ENCODE data around the gene CFAP46.

GRCh38 chr10:132861884-132862461 lies 80.4 kb downstream of the CFAP46 start:
- no peak for TF ChIP-seq POLR2AphosphoS5 (IDR thresholded peaks at IDR 0.05)
- TF ChIP-seq POLR2A (IDR thresholded peaks at IDR 0.05; ENCODE audit: low read depth) = no peak
- no peak for TF ChIP-seq EP300 (IDR thresholded peaks at IDR 0.05)
- no peak for TF ChIP-seq CTCF (IDR thresholded peaks at IDR 0.05)
